Measurements from ENCODE around the gene ZNF547.

ZNF547 gene

GRCh38 chr19:57362997-57363687, at the start of gene ZNF547, which contains the start of gene TRAPPC2B:
Gene ZNF547, plus strand, starts transcription at chr19:57363551. Its CDS starts 5,005 bp downstream, at chr19:57368556.
Gene TRAPPC2B, plus strand, starts transcription at chr19:57363551. Its CDS starts 1,283 bp downstream, at chr19:57364834.
- Mint-ChIP-seq H3K36me3 (ENCODE audit: low read depth) (peaks cover 51% of the 10 kb centered on the region), H3K27me3 (peaks cover 3% of the 10 kb centered on the region), H3K9me3 (peaks cover 50% of the 10 kb centered on the region), H3K4me3 (peak within 1 kb of the TSS; percentile 81), H3K4me1 (ENCODE audit: low read depth) (peaks cover 13% of the 10 kb centered on the region), H3K27ac (peak within 1 kb of the TSS; percentile 85)
- intact Hi-C loops (cut with micrococcal nuclease) = loop anchor here (1.0 to 2.0 kb wide), 5 partner anchors 12 to 123 kb away; partner anchors contain the start of genes ZNF17, ZNF304, ZNF543 and ZNF548

GRCh38 chr19:57314146-57314545, 49.2 kb upstream of the ZNF547 start:
- intact Hi-C loops (cut with micrococcal nuclease) = no loop called here
- peaks cover 54% of the 10 kb centered on the region for H3K27me3 Mint-ChIP-seq
- peaks cover 12% of the 10 kb centered on the region for H3K9me3 Mint-ChIP-seq
- H3K4me1 Mint-ChIP-seq (ENCODE audit: low read depth) = no peaks in the 10 kb centered on the region
- H3K27ac Mint-ChIP-seq = no peak overlapping the region
- H3K4me3 Mint-ChIP-seq = no peak overlapping the region
- H3K36me3 Mint-ChIP-seq (ENCODE audit: low read depth) = no peaks in the 10 kb centered on the region

GRCh38 chr19:57317503-57317902, 45.8 kb upstream of the ZNF547 start:
- Mint-ChIP-seq H3K36me3 (ENCODE audit: low read depth) (peaks cover 23% of the 10 kb centered on the region), H3K27ac (no peak overlapping the region), H3K9me3 (no peaks in the 10 kb centered on the region), H3K4me3 (no peak overlapping the region), H3K27me3 (peaks cover 52% of the 10 kb centered on the region), H3K4me1 (ENCODE audit: low read depth) (peaks cover 27% of the 10 kb centered on the region)
- intact Hi-C loops (cut with micrococcal nuclease) = no loop called here

GRCh38 chr19:57319869-57320179, 43.5 kb upstream of the ZNF547 start:
- intact Hi-C loops (cut with micrococcal nuclease) = loop anchor here (1.0 to 5.0 kb wide), 3 partner anchors 38 to 69 kb away; partner anchors contain the start of genes TRAPPC2B, ZNF460, ZNF547 and ZNF548
- peak overlapping the region; percentile 81 for H3K4me3 Mint-ChIP-seq
- H3K9me3 Mint-ChIP-seq = peaks cover 15% of the 10 kb centered on the region
- H3K36me3 Mint-ChIP-seq (ENCODE audit: low read depth) = peaks cover 46% of the 10 kb centered on the region
- H3K4me1 Mint-ChIP-seq (ENCODE audit: low read depth) = peaks cover 27% of the 10 kb centered on the region
- peak overlapping the region; percentile 95 for H3K27ac Mint-ChIP-seq
- peaks cover 39% of the 10 kb centered on the region for H3K27me3 Mint-ChIP-seq

- peaks cover 19% of the 10 kb centered on the region for H3K9me3 Mint-ChIP-seq
- intact Hi-C loops (cut with micrococcal nuclease) = loop anchor here (1.0 to 5.0 kb wide), 3 partner anchors 38 to 69 kb away; partner anchors contain the start of genes TRAPPC2B, ZNF460, ZNF547 and ZNF548
- H3K36me3 Mint-ChIP-seq (ENCODE audit: low read depth) = peaks cover 53% of the 10 kb centered on the region
- H3K4me3 Mint-ChIP-seq = peak within 1 kb of the TSS; percentile 81
- H3K4me1 Mint-ChIP-seq (ENCODE audit: low read depth) = peaks cover 27% of the 10 kb centered on the region
- H3K27me3 Mint-ChIP-seq = peaks cover 33% of the 10 kb centered on the region
- peak within 1 kb of the TSS; percentile 95 for H3K27ac Mint-ChIP-seq
Observed at GRCh38 chr19:57320180-57321084, 42.9 kb upstream of the ZNF547 start, which contains the start of gene ZNF543. Gene ZNF543, plus strand, starts transcription at chr19:57320472. Its CDS starts 382 bp downstream, at chr19:57320854.

- Mint-ChIP-seq H3K4me1 (ENCODE audit: low read depth) (peaks cover 27% of the 10 kb centered on the region), H3K27ac (peak overlapping the region; percentile 95), H3K27me3 (peaks cover 26% of the 10 kb centered on the region), H3K4me3 (peak overlapping the region; percentile 81), H3K36me3 (ENCODE audit: low read depth) (peaks cover 59% of the 10 kb centered on the region), H3K9me3 (peaks cover 24% of the 10 kb centered on the region)
- intact Hi-C loops (cut with micrococcal nuclease) = loop anchor here (5.0 kb wide), 1 partner anchor 39 kb away; the partner anchor contains the start of gene ZNF460
Observed at GRCh38 chr19:57321116-57321515, 42.2 kb upstream of the ZNF547 start.

- H3K4me1 Mint-ChIP-seq (ENCODE audit: low read depth) = peaks cover 27% of the 10 kb centered on the region
- intact Hi-C loops (cut with micrococcal nuclease) = loop anchor here (5.0 kb wide), 1 partner anchor 39 kb away; the partner anchor contains the start of gene ZNF460
- H3K36me3 Mint-ChIP-seq (ENCODE audit: low read depth) = peaks cover 66% of the 10 kb centered on the region
- H3K9me3 Mint-ChIP-seq = peaks cover 31% of the 10 kb centered on the region
- no peak overlapping the region for H3K4me3 Mint-ChIP-seq
- peaks cover 21% of the 10 kb centered on the region for H3K27me3 Mint-ChIP-seq
- H3K27ac Mint-ChIP-seq = no peak overlapping the region
Observed at GRCh38 chr19:57321751-57322150, 41.6 kb upstream of the ZNF547 start.

GRCh38 chr19:57324992-57325391, 38.4 kb upstream of the ZNF547 start:
- peaks cover 23% of the 10 kb centered on the region for H3K4me1 Mint-ChIP-seq (ENCODE audit: low read depth)
- H3K36me3 Mint-ChIP-seq (ENCODE audit: low read depth) = peaks cover 96% of the 10 kb centered on the region
- H3K27me3 Mint-ChIP-seq = no peaks in the 10 kb centered on the region
- intact Hi-C loops (cut with micrococcal nuclease) = loop anchor here (5.0 kb wide), 1 partner anchor 43 kb away; the partner anchor contains the start of gene ZNF460
- H3K9me3 Mint-ChIP-seq = peaks cover 63% of the 10 kb centered on the region
- H3K4me3 Mint-ChIP-seq = no peak overlapping the region
- no peak overlapping the region for H3K27ac Mint-ChIP-seq

GRCh38 chr19:57327993-57328392, 35.4 kb upstream of the ZNF547 start:
- Mint-ChIP-seq H3K27me3 (no peaks in the 10 kb centered on the region), H3K9me3 (peaks cover 76% of the 10 kb centered on the region), H3K4me1 (ENCODE audit: low read depth) (no peaks in the 10 kb centered on the region), H3K27ac (no peak overlapping the region), H3K36me3 (ENCODE audit: low read depth) (peaks cover 83% of the 10 kb centered on the region), H3K4me3 (no peak overlapping the region)
- intact Hi-C loops (cut with micrococcal nuclease) = no loop called here

- intact Hi-C loops (cut with micrococcal nuclease) = no loop called here
- Mint-ChIP-seq H3K9me3 (peaks cover 51% of the 10 kb centered on the region), H3K36me3 (ENCODE audit: low read depth) (peaks cover 21% of the 10 kb centered on the region), H3K27ac (no peak overlapping the region), H3K4me1 (ENCODE audit: low read depth) (no peaks in the 10 kb centered on the region), H3K27me3 (peaks cover 1% of the 10 kb centered on the region), H3K4me3 (no peak overlapping the region)
Observed at GRCh38 chr19:57334191-57334590, 29.2 kb upstream of the ZNF547 start.

GRCh38 chr19:57338877-57339276, 24.5 kb upstream of the ZNF547 start:
- Mint-ChIP-seq H3K36me3 (ENCODE audit: low read depth) (no peaks in the 10 kb centered on the region), H3K4me3 (no peak overlapping the region), H3K9me3 (peaks cover 28% of the 10 kb centered on the region), H3K27ac (no peak overlapping the region), H3K27me3 (peaks cover 6% of the 10 kb centered on the region), H3K4me1 (ENCODE audit: low read depth) (no peaks in the 10 kb centered on the region)
- intact Hi-C loops (cut with micrococcal nuclease) = no loop called here

GRCh38 chr19:57342582-57342981, 20.8 kb upstream of the ZNF547 start:
- H3K27me3 Mint-ChIP-seq = peaks cover 18% of the 10 kb centered on the region
- no peaks in the 10 kb centered on the region for H3K36me3 Mint-ChIP-seq (ENCODE audit: low read depth)
- H3K9me3 Mint-ChIP-seq = peaks cover 17% of the 10 kb centered on the region
- H3K4me3 Mint-ChIP-seq = no peak overlapping the region
- no peaks in the 10 kb centered on the region for H3K4me1 Mint-ChIP-seq (ENCODE audit: low read depth)
- no peak overlapping the region for H3K27ac Mint-ChIP-seq
- intact Hi-C loops (cut with micrococcal nuclease) = no loop called here

- Mint-ChIP-seq H3K27me3 (peaks cover 15% of the 10 kb centered on the region), H3K36me3 (ENCODE audit: low read depth) (peaks cover 32% of the 10 kb centered on the region), H3K9me3 (peaks cover 17% of the 10 kb centered on the region), H3K4me3 (no peak overlapping the region), H3K4me1 (ENCODE audit: low read depth) (peaks cover 18% of the 10 kb centered on the region), H3K27ac (no peak overlapping the region)
- intact Hi-C loops (cut with micrococcal nuclease) = no loop called here
Observed at GRCh38 chr19:57348136-57348535, 15.2 kb upstream of the ZNF547 start.
